Lower lobe of right lung (tissue), 2 donors: ENCODE data around the gene FMO1. TPM values are rescaled to one million over a fixed set of nuclear protein-coding genes. Genes with fewer than 3 reads are reported as not detected.
A peak's percentile ranks its signal among the peaks of the same experiment; 100 is the strongest.

Source experiments
- ATAC-seq, 2 donors: fragments of 200-7000 bp; cut with Tn5 transposase; one replicate each; pipeline ENCODE4 v1.9.1; 2020 to 2022; ENCODE audit warnings: mild to moderate bottlenecking in 2 of 2, moderate library complexity in 2 of 2
- DNase-seq: peaks from one replicate; pipeline ENCODE4 v3.0.0-alpha.2; 2020
- H3K27ac ChIP-seq: fragments of 200-600 bp; one replicate; pipeline ENCODE4 v1.8.0; 2022
- H3K27me3 ChIP-seq: fragments of 200-600 bp; one replicate; pipeline ENCODE4 v1.8.0; 2022; ENCODE audit warnings: low read depth
- H3K36me3 ChIP-seq: fragments of 200-600 bp; one replicate; pipeline ENCODE4 v1.8.0; 2022; ENCODE audit warnings: mild to moderate bottlenecking
- H3K4me1 ChIP-seq: fragments of 200-600 bp; one replicate; pipeline ENCODE4 v1.8.0; 2022
- H3K4me3 ChIP-seq: fragments of 200-600 bp; one replicate; pipeline ENCODE4 v1.8.0; 2022; ENCODE audit warnings: mild to moderate bottlenecking
- H3K9me3 ChIP-seq: fragments of 200-600 bp; one replicate; pipeline ENCODE4 v1.8.0; 2022
- CTCF ChIP-seq: fragments of 200-600 bp; IDR thresholded peaks from one replicate; pipeline ENCODE4 v1.8.0; 2022; ENCODE audit warnings: antibody characterized with exemption, mild to moderate bottlenecking
- intact Hi-C: fragments of 100-400 bp; cut with DNase I; formaldehyde crosslinking; loops from one replicate; pipeline ENCODE4 v1.11.0; 2022
- long read RNA-seq: library from polyadenylated mRNA; unstranded; transcript quantifications from one replicate; pipeline ENCODE4 v2.0.0, GENCODE V29; 2021
- total RNA-seq: library from RNA; stranded (reverse); fragmentation: NEBNext Ultra II Directional; extraction: Animal tissue kit (Norgen Biotek cat#: 25700); gene quantifications from one replicate; pipeline ENCODE4 v1.2.1, GENCODE V29; 2021
- donor health status: DM: no; HTN: yes; CAD: no; lungs with severe emphysema.

The FMO1 gene
- total RNA-seq: 2.4 TPM
- long read RNA-seq, partial matches to known transcripts: 1 of 8 reads
- long read RNA-seq, other reads (novel, unspliced or antisense): 4 of 8 reads

GRCh38 chr1:171248302-171248701 lies at the start of gene FMO1:
Gene FMO1 (plus strand): TSS chr1:171248494. CDS start chr1:171258088, 9,594 bp downstream.
- Histone ChIP-seq H3K9me3 (no peaks in the 10 kb centered on the region), H3K36me3 (no peaks in the 10 kb centered on the region), H3K4me3 (no peak within 1 kb of the TSS), H3K4me1 (no peaks in the 10 kb centered on the region), H3K27ac (no peak within 1 kb of the TSS), H3K27me3 (peaks cover 10% of the 10 kb centered on the region)
- no peak for ATAC-seq
- no peak for DNase-seq
- intact Hi-C loops: no loop called here
- no peak for TF ChIP-seq CTCF

GRCh38 chr1:171204296-171204695 lies 44.0 kb upstream of the FMO1 start:
- Histone ChIP-seq H3K9me3 (no peaks in the 10 kb centered on the region), H3K36me3 (peaks cover 63% of the 10 kb centered on the region), H3K4me3 (no peak overlapping the region), H3K27me3 (no peaks in the 10 kb centered on the region), H3K27ac (no peak overlapping the region), H3K4me1 (no peaks in the 10 kb centered on the region)
- TF ChIP-seq CTCF: no peak
- intact Hi-C loops: no loop called here
- ATAC-seq (no peak), DNase-seq (no peak)

GRCh38 chr1:171206204-171206977 lies 41.9 kb upstream of the FMO1 start:
- Histone ChIP-seq H3K9me3 (no peaks in the 10 kb centered on the region), H3K36me3 (peaks cover 43% of the 10 kb centered on the region), H3K4me3 (no peak overlapping the region), H3K27ac (no peak overlapping the region), H3K27me3 (no peaks in the 10 kb centered on the region), H3K4me1 (peaks cover 3% of the 10 kb centered on the region)
- DNase-seq (no peak), ATAC-seq (no peak)
- intact Hi-C loops: no loop called here
- TF ChIP-seq CTCF: no peak

GRCh38 chr1:171206978-171207355 lies 41.3 kb upstream of the FMO1 start:
- H3K9me3 ChIP-seq: no peaks in the 10 kb centered on the region
- ATAC-seq (peak in 1 of 2 donors; percentile 29), DNase-seq (no peak)
- H3K4me3 ChIP-seq: no peak overlapping the region
- TF ChIP-seq CTCF: no peak
- H3K27me3 ChIP-seq: no peaks in the 10 kb centered on the region
- intact Hi-C loops: no loop called here
- peaks cover 37% of the 10 kb centered on the region for H3K36me3 ChIP-seq
- no peak overlapping the region for H3K27ac ChIP-seq
- H3K4me1 ChIP-seq: peaks cover 3% of the 10 kb centered on the region

GRCh38 chr1:171207377-171207776 lies 40.9 kb upstream of the FMO1 start:
- no peaks in the 10 kb centered on the region for H3K9me3 ChIP-seq
- no peak for ATAC-seq
- no peak overlapping the region for H3K4me3 ChIP-seq
- peaks cover 3% of the 10 kb centered on the region for H3K4me1 ChIP-seq
- no peaks in the 10 kb centered on the region for H3K27me3 ChIP-seq
- H3K27ac ChIP-seq: no peak overlapping the region
- intact Hi-C loops: no loop called here
- peaks cover 33% of the 10 kb centered on the region for H3K36me3 ChIP-seq
- no peak for DNase-seq
- TF ChIP-seq CTCF: no peak
